Large intestine (tissue), 3 donors: Measurements from ENCODE around the gene GABRB1. TPM values are rescaled to one million over a fixed set of nuclear protein-coding genes. Genes with fewer than 3 reads are reported as not detected.

Experiments
- DNase-seq, 2 donors: peaks; one replicate each; pipeline versions ENCODE4 v3.0.0 to v3.0.0-alpha.2; 2013
- H3K27ac ChIP-seq: one replicate; pipeline ENCODE4 v1.5.1; 2013; ENCODE audit warnings: low read length
- H3K27me3 ChIP-seq: 2 replicates; pipeline ENCODE4 v1.6.1; 2013; ENCODE audit warnings: low read length; ENCODE audit not compliant: control insufficient read depth, insufficient read depth
- H3K36me3 ChIP-seq: 2 replicates; pipeline ENCODE4 v1.6.1; 2013; ENCODE audit warnings: low read length; ENCODE audit not compliant: control insufficient read depth, insufficient read depth
- H3K4me1 ChIP-seq: one replicate; pipeline ENCODE4 v1.6.1; 2013; ENCODE audit warnings: low read length; ENCODE audit not compliant: control insufficient read depth, insufficient read depth
- H3K4me3 ChIP-seq: one replicate; pipeline ENCODE4 v1.5.1; 2013; ENCODE audit warnings: low read length
- H3K9me3 ChIP-seq: one replicate; pipeline ENCODE4 v1.6.1; 2013; ENCODE audit warnings: mild to moderate bottlenecking, low read depth, low read length, moderate library complexity; ENCODE audit not compliant: control insufficient read depth
- WGBS: methylation state at CpG from one replicate; pipeline ENCODE4 v1.1.5; 2013; ENCODE audit warnings: low lambda C conversion rate; ENCODE audit not compliant: insufficient coverage; 5-methylcytosine and 5-hydroxymethylcytosine counted together
- polyA plus RNA-seq: library from polyadenylated mRNA; unstranded; fragments of 120-200 nt; gene quantifications from one replicate; pipeline ENCODE4 v1.2.1, GENCODE V29; 2013

Gene GABRB1
- polyA plus RNA-seq, 1 donor, result 0.27 TPM

- H3K27me3 ChIP-seq, result no peaks in the 10 kb centered on the region
- H3K4me1 ChIP-seq, result no peaks in the 10 kb centered on the region
- no peaks in the 10 kb centered on the region for H3K36me3 ChIP-seq
- H3K4me3 ChIP-seq, result no peak overlapping the region
- WGBS, result 83% methylated on average over 1 of the region's 1 CpG
- no peak for DNase-seq
- H3K9me3 ChIP-seq, result no peaks in the 10 kb centered on the region
- no peak overlapping the region for H3K27ac ChIP-seq
Observed at GRCh38 chr4:47207555-47207954, 176.2 kb downstream of the GABRB1 start.

- DNase-seq, result no peak
- Histone ChIP-seq H3K27ac (no peak overlapping the region), H3K9me3 (no peaks in the 10 kb centered on the region), H3K4me1 (no peaks in the 10 kb centered on the region), H3K27me3 (no peaks in the 10 kb centered on the region), H3K4me3 (no peak overlapping the region), H3K36me3 (no peaks in the 10 kb centered on the region)
- WGBS, result no CpG with 5 or more reads among the region's 1 CpG
Observed at GRCh38 chr4:47209833-47210232, 178.5 kb downstream of the GABRB1 start.

- H3K27ac ChIP-seq, result no peak overlapping the region
- no peaks in the 10 kb centered on the region for H3K27me3 ChIP-seq
- H3K36me3 ChIP-seq, result no peaks in the 10 kb centered on the region
- H3K9me3 ChIP-seq, result no peaks in the 10 kb centered on the region
- H3K4me1 ChIP-seq, result no peaks in the 10 kb centered on the region
- 20% methylated on average over 2 of the region's 3 CpGs for WGBS
- no peak for DNase-seq
- H3K4me3 ChIP-seq, result no peak overlapping the region
Observed at GRCh38 chr4:47210828-47211227, 179.5 kb downstream of the GABRB1 start.

GRCh38 chr4:47213106-47213505 is 181.7 kb downstream of the GABRB1 start:
- 71% methylated on average over 2 of the region's 2 CpGs for whole genome bisulfite sequencing
- no peak overlapping the region for H3K4me3 ChIP-seq

GRCh38 chr4:47213539-47213938 is 182.2 kb downstream of the GABRB1 start:
- no peaks in the 10 kb centered on the region for H3K9me3 ChIP-seq
- no peak overlapping the region for H3K27ac ChIP-seq
- no peaks in the 10 kb centered on the region for H3K27me3 ChIP-seq
- WGBS, result no CpG with 5 or more reads among the region's 1 CpG
- DNase-seq, result no peak
- no peak overlapping the region for H3K4me3 ChIP-seq
- no peaks in the 10 kb centered on the region for H3K4me1 ChIP-seq
- H3K36me3 ChIP-seq, result no peaks in the 10 kb centered on the region

More at GRCh38 chr4:47213106-47213505, 181.7 kb downstream of the GABRB1 start:
- Histone ChIP-seq H3K27ac (no peak overlapping the region), H3K36me3 (no peaks in the 10 kb centered on the region), H3K4me1 (no peaks in the 10 kb centered on the region), H3K27me3 (no peaks in the 10 kb centered on the region), H3K9me3 (no peaks in the 10 kb centered on the region)
- no peak for DNase-seq

GRCh38 chr4:47213971-47214370 is 182.6 kb downstream of the GABRB1 start:
- no peak for DNase-seq
- Histone ChIP-seq H3K36me3 (no peaks in the 10 kb centered on the region), H3K27me3 (no peaks in the 10 kb centered on the region), H3K9me3 (no peaks in the 10 kb centered on the region), H3K4me1 (no peaks in the 10 kb centered on the region), H3K4me3 (no peak overlapping the region), H3K27ac (no peak overlapping the region)
- 17% methylated on average over 1 of the region's 3 CpGs for WGBS

GRCh38 chr4:47215759-47216158 is 184.4 kb downstream of the GABRB1 start:
- WGBS, result 40% methylated on average over 1 of the region's 1 CpG
- no peak for DNase-seq
- no peak overlapping the region for H3K4me3 ChIP-seq
- no peaks in the 10 kb centered on the region for H3K36me3 ChIP-seq
- no peaks in the 10 kb centered on the region for H3K4me1 ChIP-seq
- no peaks in the 10 kb centered on the region for H3K9me3 ChIP-seq
- no peaks in the 10 kb centered on the region for H3K27me3 ChIP-seq
- H3K27ac ChIP-seq, result no peak overlapping the region

GRCh38 chr4:47217291-47217690 is 185.9 kb downstream of the GABRB1 start:
- no CpG with 5 or more reads among the region's 1 CpG for WGBS
- no peaks in the 10 kb centered on the region for H3K4me1 ChIP-seq
- H3K9me3 ChIP-seq, result no peaks in the 10 kb centered on the region
- no peak for DNase-seq
- no peak overlapping the region for H3K27ac ChIP-seq
- no peak overlapping the region for H3K4me3 ChIP-seq
- H3K27me3 ChIP-seq, result no peaks in the 10 kb centered on the region
- H3K36me3 ChIP-seq, result no peaks in the 10 kb centered on the region

GRCh38 chr4:47217884-47218283 is 186.5 kb downstream of the GABRB1 start:
- no peak for DNase-seq
- no peak overlapping the region for H3K4me3 ChIP-seq
- no peaks in the 10 kb centered on the region for H3K4me1 ChIP-seq
- no peaks in the 10 kb centered on the region for H3K9me3 ChIP-seq
- H3K36me3 ChIP-seq, result no peaks in the 10 kb centered on the region
- whole genome bisulfite sequencing, result 89% methylated on average over 1 of the region's 1 CpG
- no peak overlapping the region for H3K27ac ChIP-seq
- no peaks in the 10 kb centered on the region for H3K27me3 ChIP-seq

GRCh38 chr4:47218631-47219030 is 187.3 kb downstream of the GABRB1 start:
- Histone ChIP-seq H3K36me3 (no peaks in the 10 kb centered on the region), H3K4me1 (no peaks in the 10 kb centered on the region), H3K27me3 (no peaks in the 10 kb centered on the region), H3K9me3 (no peaks in the 10 kb centered on the region), H3K4me3 (no peak overlapping the region), H3K27ac (no peak overlapping the region)
- DNase-seq, result no peak
- 89% methylated on average over 1 of the region's 1 CpG for WGBS

GRCh38 chr4:47219586-47219985 is 188.2 kb downstream of the GABRB1 start:
- no peaks in the 10 kb centered on the region for H3K27me3 ChIP-seq
- no peaks in the 10 kb centered on the region for H3K9me3 ChIP-seq
- no peak for DNase-seq
- no peaks in the 10 kb centered on the region for H3K36me3 ChIP-seq
- H3K4me1 ChIP-seq, result no peaks in the 10 kb centered on the region
- WGBS, result 67% methylated on average over 2 of the region's 2 CpGs
- H3K27ac ChIP-seq, result no peak overlapping the region
- no peak overlapping the region for H3K4me3 ChIP-seq
